Stimulated activated CD8-positive, alpha-beta memory T cell treated with anti-CD3 and anti-CD28 coated beads, Interleukin-2, amount 100 ng/mL, for 48 hours (primary cell): ENCODE data around the gene CDKN3.
A peak's percentile ranks its signal among the peaks of the same experiment; 100 is the strongest.
"Not testable (repeated sequence)": the region's sequence is repeated elsewhere in the genome, so short reads cannot be mapped to it uniquely, and the experiment has no call there.

Experiments
- DNase-seq, 2 donors: peaks; one replicate each; pipeline ENCODE4 v3.0.0-alpha.2; 2020; ENCODE audit warnings: low read depth in 2 of 2

CDKN3 gene

GRCh38 chr14:54424479-54424901 is 27.7 kb downstream of the CDKN3 start:
- no peak for DNase-seq

- DNase-seq: no peak
These were observed 28.3 kb downstream of the CDKN3 start for GRCh38 chr14:54425068-54425467.

GRCh38 chr14:54425537-54426274 is 28.9 kb downstream of the CDKN3 start:
- DNase-seq: no peak

GRCh38 chr14:54427871-54428270 is 31.1 kb downstream of the CDKN3 start:
- no peak for DNase-seq

DNA sequence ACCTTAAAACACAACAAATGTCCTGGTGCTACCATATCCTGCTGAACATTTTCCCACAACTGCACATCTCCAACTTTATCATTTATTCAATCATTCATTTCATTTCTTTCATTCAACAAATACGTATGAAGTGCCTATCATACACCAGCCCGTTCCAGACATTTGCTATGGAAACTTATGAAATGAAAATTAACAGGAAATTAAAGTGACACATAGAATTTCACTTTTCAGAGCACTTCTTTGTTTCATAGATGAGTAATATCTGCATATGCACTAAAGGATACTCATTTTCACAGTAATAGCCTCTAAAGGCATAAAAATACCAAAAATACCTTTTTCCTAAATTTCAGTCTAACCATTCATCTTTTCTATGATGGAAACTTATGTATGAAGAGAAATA is 31.7 kb downstream of the CDKN3 start:
- no peak for DNase-seq

GRCh38 chr14:54435500-54435981 is 38.7 kb downstream of the CDKN3 start:
- DNase-seq: no peak

DNA sequence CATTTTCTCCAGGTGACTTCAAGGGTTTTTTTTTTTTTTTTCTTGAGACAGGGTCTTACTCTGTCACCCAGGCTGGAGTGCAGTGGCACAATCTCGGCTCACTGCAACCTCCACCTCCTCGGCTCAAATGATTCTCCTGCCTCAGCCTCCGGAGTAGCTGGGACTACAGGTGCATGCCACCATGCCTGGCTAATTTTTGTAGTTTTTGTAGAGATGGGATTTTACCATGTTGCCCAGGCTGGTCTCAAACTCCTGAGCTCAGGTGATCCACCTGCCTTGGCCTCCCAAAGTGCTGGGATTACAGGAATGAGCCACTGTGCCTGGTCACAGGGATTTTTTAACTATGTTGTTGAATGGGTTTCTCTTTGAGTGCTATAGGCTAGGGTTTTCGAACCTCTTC is 41.1 kb downstream of the CDKN3 start:
- not testable (repeated sequence) for DNase-seq

GRCh38 chr14:54438703-54439102 is 41.9 kb downstream of the CDKN3 start:
- DNase-seq: no peak

GRCh38 chr14:54440037-54440436 is 43.2 kb downstream of the CDKN3 start:
- DNase-seq: no peak

DNA sequence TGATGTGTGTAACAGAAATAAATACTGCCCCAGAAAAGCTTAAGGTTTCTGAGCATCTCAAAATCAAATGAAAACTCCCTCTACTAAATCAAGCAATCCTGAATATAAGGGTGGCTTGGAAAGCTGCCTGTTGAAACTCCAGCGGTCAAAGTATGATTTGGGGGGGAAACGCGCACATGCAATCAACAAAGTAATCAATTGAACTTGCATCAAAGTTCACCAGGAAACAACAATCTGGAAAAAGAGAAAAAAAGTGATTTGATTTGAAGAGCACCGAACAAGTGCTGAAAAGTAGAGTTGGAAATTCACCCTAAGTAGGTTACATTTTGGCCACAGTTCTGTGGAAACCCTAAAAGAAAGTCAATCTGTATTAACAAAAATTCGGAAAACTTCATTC is 43.7 kb downstream of the CDKN3 start:
- no peak for DNase-seq

GRCh38 chr14:54440873-54441868 is 44.4 kb downstream of the CDKN3 start, which contains the start of gene CNIH1:
CNIH1 (minus strand) TSS chr14:54441374; CDS start chr14:54441327, 47 bp downstream.
- DNase-seq: peak; percentile 90

DNA sequence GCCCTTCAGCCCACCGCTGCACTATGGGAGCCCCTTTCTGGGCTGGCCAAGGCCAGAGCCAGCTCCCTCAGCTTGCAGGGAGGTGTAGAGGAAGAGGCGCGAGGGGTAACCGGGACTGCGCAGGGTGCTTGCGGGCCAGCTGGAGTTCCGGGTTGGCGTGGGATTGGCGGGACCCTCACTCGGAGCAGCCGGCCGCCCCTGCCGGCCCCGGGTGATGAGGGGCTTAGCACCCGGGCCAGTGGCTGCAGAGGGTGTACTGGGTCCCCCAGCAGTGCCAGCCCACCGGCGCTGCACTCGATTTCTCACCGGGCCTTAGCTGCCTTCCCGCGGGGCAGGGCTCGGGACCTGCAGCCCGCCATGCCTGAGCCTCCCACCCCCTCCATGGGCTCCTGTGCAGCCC is 46.2 kb downstream of the CDKN3 start:
- DNase-seq: not testable (repeated sequence)

- DNase-seq: no peak
These were observed 47.2 kb downstream of the CDKN3 start for GRCh38 chr14:54443981-54444380.

DNA sequence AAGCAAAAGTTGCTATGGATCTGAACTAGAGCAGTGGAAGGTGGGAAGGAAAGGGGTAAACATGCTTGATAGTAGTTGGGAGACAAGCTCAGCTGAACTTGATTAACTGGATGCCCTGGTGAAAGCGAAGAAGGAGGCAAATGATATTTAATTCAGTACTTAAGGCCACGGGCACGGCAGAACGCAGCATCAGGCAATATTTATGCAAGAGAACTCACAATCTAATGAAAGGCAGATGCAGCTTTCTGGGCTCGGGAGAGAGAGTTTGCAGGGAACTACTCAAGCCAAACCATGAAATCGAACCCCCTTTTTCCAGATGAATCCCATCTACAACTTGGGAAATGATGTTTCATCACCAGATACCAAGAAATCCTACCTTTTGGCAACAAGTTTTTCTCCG is 47.9 kb downstream of the CDKN3 start:
- DNase-seq: no peak

GRCh38 chr14:54446161-54446693 is 49.4 kb downstream of the CDKN3 start:
- DNase-seq: no peak

DNA sequence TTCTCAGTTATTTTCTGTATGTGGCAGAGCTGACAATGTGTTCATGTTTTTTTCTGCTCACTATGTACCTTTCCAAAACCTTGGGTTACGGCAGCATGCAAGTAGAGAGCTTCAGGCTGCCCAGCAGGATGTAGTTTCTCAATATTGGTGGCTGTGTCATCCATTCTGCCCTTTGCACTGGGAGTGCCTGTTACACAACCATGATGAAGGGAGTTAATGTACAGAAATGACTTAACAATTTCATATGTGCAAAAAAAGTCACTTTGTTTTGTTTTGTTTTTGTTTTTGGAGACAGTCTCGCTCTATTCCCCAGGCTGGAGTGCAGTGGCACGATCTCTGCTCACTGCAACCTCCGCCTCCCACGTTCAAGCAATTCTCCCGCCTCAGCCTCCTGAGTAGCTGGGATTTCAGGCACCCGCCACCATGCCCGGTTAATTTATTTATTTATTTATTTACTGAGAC is 50.5 kb downstream of the CDKN3 start:
- no peak for DNase-seq

GRCh38 chr14:54450535-54450934 is 53.7 kb downstream of the CDKN3 start:
- no peak for DNase-seq

DNA sequence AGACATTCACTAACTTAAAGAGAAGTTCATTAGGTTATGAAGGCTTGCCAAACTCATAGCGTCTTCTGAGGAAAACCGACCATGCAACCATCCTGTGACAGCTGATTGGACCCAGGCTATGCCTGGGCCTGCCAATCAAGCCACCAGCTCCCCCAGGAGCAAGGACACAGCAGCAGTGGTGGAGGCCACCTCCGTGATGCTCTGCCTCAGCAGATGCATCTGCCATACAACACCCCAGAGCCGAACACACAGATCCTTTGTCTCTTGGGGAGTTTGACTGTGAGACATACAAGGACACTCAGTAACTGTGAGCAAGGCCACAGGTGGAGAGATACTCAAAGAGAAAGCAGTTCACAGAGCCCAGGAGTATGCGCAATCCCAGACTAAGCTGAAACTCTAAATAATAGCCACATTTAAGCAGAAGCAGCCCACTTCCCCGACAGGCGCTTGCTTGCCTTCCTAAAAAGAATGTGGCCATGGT is 54.4 kb downstream of the CDKN3 start:
- DNase-seq: no peak

DNA sequence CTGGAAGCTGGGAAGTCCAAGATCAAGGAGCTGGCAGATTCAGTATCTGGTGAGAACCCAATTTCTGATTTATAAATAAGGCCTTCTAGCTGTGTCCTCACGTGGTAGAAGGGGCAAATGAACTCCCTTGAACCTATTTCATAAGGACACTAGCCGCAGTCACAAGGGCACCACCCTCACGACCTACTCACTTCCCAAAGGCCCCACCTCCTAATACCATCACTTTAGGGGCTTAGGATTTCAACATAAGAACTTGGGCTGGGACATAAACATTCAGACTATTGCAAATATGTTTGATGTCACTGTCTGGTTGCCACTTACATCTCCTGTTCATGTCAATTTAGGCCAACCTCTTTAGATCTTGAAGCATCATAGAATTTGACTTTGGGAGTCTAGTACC is 55.2 kb downstream of the CDKN3 start:
- DNase-seq: no peak

GRCh38 chr14:54453252-54453651 is 56.4 kb downstream of the CDKN3 start:
- no peak for DNase-seq

GRCh38 chr14:54453990-54454389 is 57.2 kb downstream of the CDKN3 start:
- DNase-seq: not testable (repeated sequence)

- no peak for DNase-seq
These were observed 58.6 kb downstream of the CDKN3 start for GRCh38 chr14:54455363-54455762.
